HCT116 (cell line): Measurements from ENCODE around the gene GAL. TPM values are rescaled to one million over a fixed set of nuclear protein-coding genes. Genes with fewer than 3 reads are reported as not detected.

Experiments
- ATAC-seq: fragments of 200-7000 bp; cut with Tn5 transposase; 2 replicates; pipeline ENCODE4 v1.9.1; 2020; ENCODE audit warnings: mild to moderate bottlenecking, moderate library complexity
- BruUV-seq: library from RNA; stranded (reverse); fragments of 400-500 nt; replicated peaks from 2 replicates; lab custom pipeline; 2021; lab: Mats Ljungman, UMichigan
- CTCF ChIA-PET: fragments of 300-600 bp; sonication (Branson Sonifier 250); formaldehyde crosslinking; loops from one replicate; lab custom pipeline; 2021; ENCODE audit warnings: antibody characterized with exemption; lab: Charles Lee
- POLR2A ChIA-PET: fragments of 300-600, 350-600 bp; sonication (Branson Sonifier 250); formaldehyde crosslinking; loops from one replicate; lab custom pipeline; 2021; ENCODE audit warnings: antibody characterized with exemption; lab: Charles Lee
- RAD21 ChIA-PET, 2 experiments: fragments of 300-600 bp; sonication (Branson Sonifier 250); formaldehyde crosslinking; loops; one replicate each; lab custom pipeline; 2023; ENCODE audit warnings: low total read pairs in 2 of 2; ENCODE audit not compliant: uncharacterized antibody in 2 of 2, unreplicated experiment in 2 of 2, low non-redundant PET in 1 of 2; lab: Charles Lee
- DNase-seq: peaks from one replicate; pipeline ENCODE4 v3.0.0-alpha.2; 2010; ENCODE audit warnings: low read depth, low spot score
- H2AFZ ChIP-seq: fragments of 200-600 bp; shearing (Covaris generic), sonication (generic); 2 replicates; pipeline ENCODE4 v1.6.1; 2017; ENCODE audit warnings: low read depth, mixed run types, mixed read lengths, antibody characterized with exemption, low read length; ENCODE audit not compliant: poor library complexity, severe bottlenecking
- H3K27ac ChIP-seq: 2 replicates; pipeline ENCODE4 v1.5.1; 2012; ENCODE audit warnings: low read depth, low read length
- H3K27me3 ChIP-seq: fragments of 200-600 bp; sonication (generic); 2 replicates; pipeline ENCODE4 v1.6.1; 2016; ENCODE audit warnings: mixed run types, low read length, mixed read lengths; ENCODE audit not compliant: insufficient read depth
- H3K36me3 ChIP-seq, 2 experiments: fragments of 200-500 bp in 1 of 2; fragments of 200-600 bp in 1 of 2; sonication (Bioruptor generic) in 1 of 2; sonication (generic) in 1 of 2; 2 replicates each; pipeline versions ENCODE4 v1.5.1 to v1.6.1; 2014 to 2016; ENCODE audit warnings: low read length in 2 of 2, inconsistent platforms in 1 of 2, mixed read lengths in 1 of 2, mixed run types in 1 of 2; ENCODE audit not compliant: insufficient read depth in 2 of 2, control insufficient read depth in 1 of 2
- H3K4me1 ChIP-seq, 2 experiments: fragments of 200-600 bp in 1 of 2; sonication (generic) in 1 of 2; 2 replicates each; pipeline versions ENCODE4 v1.5.1 to v1.6.1; 2012 to 2017; ENCODE audit warnings: low read length in 2 of 2, inconsistent platforms in 1 of 2, mild to moderate bottlenecking in 1 of 2, mixed read lengths in 1 of 2, mixed run types in 1 of 2, moderate library complexity in 1 of 2; ENCODE audit not compliant: insufficient read depth in 2 of 2, control insufficient read depth in 1 of 2
- H3K4me2 ChIP-seq: fragments of 200-600 bp; sonication (generic); 2 replicates; pipeline ENCODE4 v1.6.1; 2017; ENCODE audit warnings: mixed run types, low read length, mixed read lengths
- H3K4me3 ChIP-seq, 2 experiments: fragments of 200-600 bp in 1 of 2; sonication (generic) in 1 of 2; replicated peaks in 1 of 2; 2 replicates each; pipeline ENCODE4 v1.5.1; 2011 to 2016; ENCODE audit warnings: low read length in 2 of 2, control low read depth in 1 of 2, low read depth in 1 of 2, mild to moderate bottlenecking in 1 of 2, mixed read lengths in 1 of 2, mixed run types in 1 of 2
- H3K79me2 ChIP-seq: fragments of 200-600 bp; sonication (generic); 2 replicates; pipeline ENCODE4 v1.6.1; 2017; ENCODE audit warnings: mild to moderate bottlenecking, mixed run types, low read length, moderate library complexity, mixed read lengths; ENCODE audit not compliant: insufficient read depth
- H3K9ac ChIP-seq: fragments of 200-600 bp; sonication (generic); 2 replicates; pipeline ENCODE4 v1.6.1; 2016; ENCODE audit warnings: low read length, mixed read lengths
- H3K9me2 ChIP-seq: fragments of 200-600 bp; sonication (generic), shearing (Covaris generic); 2 replicates; pipeline ENCODE4 v1.6.1; 2017; ENCODE audit warnings: mixed run types, mild to moderate bottlenecking, moderate library complexity; ENCODE audit not compliant: insufficient read depth
- H3K9me3 ChIP-seq, 2 experiments: fragments of 200-500 bp in 1 of 2; fragments of 200-600 bp in 1 of 2; sonication (Bioruptor generic) in 1 of 2; sonication (generic) in 1 of 2; 2 replicates each; pipeline ENCODE4 v1.6.1; 2014 to 2017; ENCODE audit warnings: low read length in 2 of 2, mixed read lengths in 2 of 2, inconsistent platforms in 1 of 2, low read depth in 1 of 2, mild to moderate bottlenecking in 1 of 2, mixed run types in 1 of 2, moderate library complexity in 1 of 2; ENCODE audit not compliant: control insufficient read depth in 1 of 2, insufficient read depth in 1 of 2
- H4K20me1 ChIP-seq: fragments of 200-600 bp; sonication (generic), shearing (Covaris generic); 2 replicates; pipeline ENCODE4 v1.6.1; 2017; ENCODE audit warnings: mixed run types, mild to moderate bottlenecking, moderate library complexity; ENCODE audit not compliant: insufficient read depth
- CEBPB ChIP-seq: IDR thresholded peaks from 2 replicates; pipeline ENCODE4 v1.6.1; 2012; ENCODE audit warnings: low read depth
- EGR1 ChIP-seq: IDR thresholded peaks from 2 replicates; pipeline ENCODE4 v1.6.1; 2012; ENCODE audit warnings: low read depth
- RAD21 ChIP-seq: IDR thresholded peaks from 2 replicates; pipeline ENCODE4 v1.6.1; 2012; ENCODE audit warnings: low read depth, mild to moderate bottlenecking
- REST ChIP-seq: IDR thresholded peaks from 2 replicates; pipeline ENCODE4 v1.6.1; 2012; ENCODE audit warnings: low read depth
- SP1 ChIP-seq: IDR thresholded peaks from 2 replicates; pipeline ENCODE4 v1.6.1; 2012; ENCODE audit warnings: low read depth
- ZBTB33 ChIP-seq: IDR thresholded peaks from 2 replicates; pipeline ENCODE4 v1.6.1; 2011; ENCODE audit warnings: mild to moderate bottlenecking, low read length, moderate library complexity; ENCODE audit not compliant: insufficient replicate concordance; ENCODE audit errors: extremely low read depth
- ZFX ChIP-seq: fragments of 450-650 bp; IDR thresholded peaks from 2 replicates; pipeline ENCODE4 v1.6.1; 2017
- intact Hi-C: fragments of 100-400 bp; cut with micrococcal nuclease; formaldehyde crosslinking; loops from 2 replicates; pipeline ENCODE4 v1.10.0; 2022
- total RNA-seq: library from RNA; stranded (reverse); gene quantifications from one replicate; pipeline ENCODE4 v1.2.1, GENCODE V29; 2021; ENCODE audit not compliant: unreplicated experiment

The GAL gene
- total RNA-seq, 1 experiment from 2014 or later, result 83.1 TPM

- H3K36me3 ChIP-seq, result peaks cover 0 to 24% of the 10 kb centered on the region in 2 experiments; a peak in 1 of 4 replicates
- RAD21 ChIA-PET, result no interaction called here
- no peak overlapping the region for H3K4me3 ChIP-seq
- POLR2A ChIA-PET, result no interaction called here
- DNase-seq (no peak), ATAC-seq (no peak)
- CTCF ChIA-PET, result no interaction called here
- H2AFZ ChIP-seq, result no peak overlapping the region
- H3K4me1 ChIP-seq, result peaks cover 5 to 34% of the 10 kb centered on the region in 2 experiments; a peak in 3 of 4 replicates
- no peaks in the 10 kb centered on the region for H3K9me3 ChIP-seq
- H4K20me1 ChIP-seq, result no peaks in the 10 kb centered on the region
- no peaks in the 10 kb centered on the region for H3K27me3 ChIP-seq
- no TSS peak for BruUV-seq
- no peak overlapping the region for H3K4me2 ChIP-seq
- intact Hi-C loops, result no loop called here
- no peak overlapping the region for H3K9ac ChIP-seq
- H3K27ac ChIP-seq, result no peak overlapping the region
- peaks cover 10% of the 10 kb centered on the region; the same call in 1 of the 2 replicates for H3K79me2 ChIP-seq
- H3K9me2 ChIP-seq, result no peaks in the 10 kb centered on the region
- TF ChIP-seq SP1 (no peak), ZBTB33 (no peak), REST (no peak), CEBPB (no peak), RAD21 (no peak), EGR1 (no peak), ZFX (no peak)
These were observed 2.1 kb downstream of the GAL start for GRCh38 chr11:68686486-68686885.
